Stimulated activated CD8-positive, alpha-beta memory T cell treated with anti-CD3 and anti-CD28 coated beads, Interleukin-15, amount 100 ng/mL, for 1 hour (primary cell): Measurements from ENCODE around the gene NGDN.

Experiments used
- DNase-seq: peaks from one replicate; pipeline ENCODE4 v3.0.0-alpha.2; 2020; ENCODE audit warnings: low read depth

NGDN gene

GRCh38 chr14:23522643-23523198, 53.2 kb downstream of the NGDN start:
- no peak for DNase-seq

GRCh38 chr14:23523229-23524016, 53.9 kb downstream of the NGDN start:
- DNase-seq: no peak

- no peak for DNase-seq
These were observed 55.5 kb downstream of the NGDN start for GRCh38 chr14:23524954-23525353.

GRCh38 chr14:23525611-23526010, 56.1 kb downstream of the NGDN start:
- no peak for DNase-seq
